GM21367 (cell line): Measurements from ENCODE around the gene ARHGEF39.
A peak's percentile ranks its signal among the peaks of the same experiment; 100 is the strongest.
"Not testable (repeated sequence)": the region's sequence is repeated elsewhere in the genome, so short reads cannot be mapped to it uniquely, and the experiment has no call there.

Source experiments
- ATAC-seq: cut with Tn5 transposase; IDR thresholded peaks from one replicate; pipeline ENCODE4 v1.9.1; 2021; ENCODE audit not compliant: unreplicated experiment

The ARHGEF39 gene

DNA sequence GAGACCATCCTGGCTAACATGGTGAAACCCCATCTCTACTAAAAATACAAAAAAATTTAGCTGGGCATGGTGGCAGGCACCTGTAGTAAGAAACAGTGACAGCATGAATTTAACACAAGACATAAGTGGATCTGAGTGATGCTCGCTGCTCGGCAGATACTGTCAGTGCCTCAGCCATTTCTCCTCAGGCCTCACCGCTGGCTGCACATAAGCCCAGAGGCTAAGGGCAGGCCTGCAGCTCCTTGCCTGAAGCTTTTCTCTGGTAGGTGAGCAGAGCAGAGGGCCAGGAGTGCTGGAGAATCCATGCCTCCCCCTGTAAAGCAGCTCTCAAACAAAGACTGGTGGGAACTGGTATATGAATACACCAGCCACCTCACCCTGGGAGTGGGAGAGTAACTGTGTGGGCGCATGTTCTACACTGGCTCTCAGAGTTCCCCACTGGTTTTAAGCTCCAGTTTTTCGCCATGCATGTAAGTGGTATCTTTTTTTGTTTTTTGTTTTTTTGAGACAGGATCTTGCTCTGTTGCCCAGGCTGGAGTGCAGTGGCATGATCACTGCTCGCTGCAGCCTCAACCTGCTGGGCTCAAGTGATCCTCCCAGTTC, 36.5 kb downstream of the ARHGEF39 start:
- ATAC-seq = no peak

GRCh38 chr9:35627575-35627974, 37.4 kb downstream of the ARHGEF39 start:
- ATAC-seq = no peak

DNA sequence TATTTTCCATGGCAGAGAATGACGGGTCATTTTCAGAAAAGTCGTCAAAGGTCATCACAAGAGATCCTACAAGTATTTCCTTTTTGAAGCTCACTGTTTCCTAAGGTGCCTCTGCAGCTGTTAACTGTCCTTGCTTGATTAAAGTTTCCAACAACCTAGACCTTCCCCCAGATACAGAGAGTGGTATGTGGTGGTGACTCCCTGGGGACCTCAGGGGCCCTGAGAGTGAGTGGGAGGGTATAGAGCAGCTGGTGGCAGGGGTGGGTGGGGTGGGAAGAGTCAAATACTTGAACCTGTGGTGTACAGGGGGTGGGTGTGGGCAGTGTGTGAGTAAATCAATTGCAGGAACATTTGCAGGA, 45.2 kb downstream of the ARHGEF39 start:
- ATAC-seq = peak; percentile 43

- peak; percentile 35 for ATAC-seq
Measured at GRCh38 chr9:35618854-35619799, 45.9 kb downstream of the ARHGEF39 start.

DNA sequence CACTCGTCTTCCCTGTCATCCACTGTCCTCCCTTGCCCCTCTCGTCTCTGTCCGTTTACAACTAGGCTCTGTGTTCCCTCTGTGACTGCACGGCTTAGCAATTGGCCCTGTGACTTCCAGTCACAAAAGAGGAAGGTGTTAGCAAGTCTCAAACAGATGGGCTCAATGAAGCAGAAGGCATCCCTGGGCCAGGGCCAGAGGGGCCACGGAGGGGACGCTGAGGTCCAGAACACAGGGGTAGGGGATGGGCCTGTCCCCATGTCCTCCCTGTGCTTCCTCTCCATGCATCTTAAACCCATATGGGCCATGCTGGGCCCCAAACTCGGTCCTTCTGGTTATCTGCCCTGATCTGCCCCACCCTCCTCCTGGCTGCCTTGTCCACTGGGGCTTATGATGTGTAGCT, 46.7 kb downstream of the ARHGEF39 start, which contains the start of gene CD72:
CD72 (minus strand) TSS at position 89 of the 403 bp plus-strand sequence. CDS start 110 bp downstream, outside the sequence.
- no peak for ATAC-seq

- ATAC-seq = no peak
Measured at GRCh38 chr9:35617548-35617947, 47.4 kb downstream of the ARHGEF39 start.

DNA sequence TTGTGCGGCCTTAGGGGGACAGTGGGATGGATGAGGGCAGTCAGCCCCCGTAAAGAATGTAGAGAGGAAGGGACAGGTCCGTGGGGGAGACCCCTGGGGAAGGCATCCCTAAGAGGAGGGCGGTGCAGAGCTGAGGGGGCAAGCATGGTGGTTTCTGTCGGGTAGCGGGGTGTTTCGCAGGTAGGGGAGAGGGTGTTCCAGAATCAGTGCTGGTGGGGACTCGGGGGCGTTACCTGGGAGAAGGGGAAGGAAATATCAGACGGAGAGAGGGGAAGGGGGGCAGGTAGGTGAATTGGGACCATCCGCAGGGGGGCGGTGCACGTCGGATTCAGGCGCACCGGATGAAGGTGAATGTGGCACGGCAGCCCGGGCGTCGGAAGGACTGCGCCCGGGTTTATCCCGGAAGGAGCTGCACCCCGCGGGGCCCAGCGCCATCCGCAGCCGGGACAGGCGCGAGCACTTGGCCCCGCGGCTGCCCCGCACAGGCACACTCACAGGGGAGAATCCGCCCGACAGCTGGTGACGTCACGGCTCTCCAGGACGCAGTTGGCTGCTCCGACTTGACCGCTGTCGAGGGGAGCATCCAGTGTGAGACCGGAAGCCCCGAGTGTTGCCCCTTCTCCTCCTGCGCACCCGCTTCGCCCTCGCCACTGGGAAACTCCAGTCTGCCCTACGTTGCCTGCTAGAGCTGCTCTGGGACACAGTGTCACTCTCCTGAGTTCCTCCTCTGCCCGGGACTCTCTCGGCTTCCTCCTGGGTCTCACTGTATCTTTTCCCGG, 48.1 kb downstream of the ARHGEF39 start:
- no peak for ATAC-seq

- no peak for ATAC-seq
Measured at GRCh38 chr9:35615981-35616680, 48.9 kb downstream of the ARHGEF39 start.

- ATAC-seq = no peak
Measured at GRCh38 chr9:35612843-35613242, 52.2 kb downstream of the ARHGEF39 start.

DNA sequence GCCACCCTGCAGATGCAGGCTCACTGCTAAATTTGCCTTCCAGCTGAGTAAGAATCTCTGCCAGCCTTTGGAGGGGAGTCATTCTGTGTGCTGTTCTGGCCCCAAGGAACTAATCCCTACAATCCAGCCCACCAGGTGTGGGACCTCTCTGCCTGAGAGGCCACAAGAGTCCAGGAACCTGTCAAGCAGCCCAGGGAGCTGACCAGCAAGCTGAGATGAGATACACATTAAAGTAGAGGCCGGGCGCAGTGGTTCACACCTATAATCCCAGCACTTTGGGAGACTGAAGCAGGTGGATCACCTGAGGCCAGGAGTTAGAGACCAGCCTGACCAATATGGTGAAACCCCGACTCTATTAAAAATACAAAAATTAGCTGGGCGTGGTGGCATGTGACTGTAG, 52.9 kb downstream of the ARHGEF39 start:
- not testable (repeated sequence) for ATAC-seq

DNA sequence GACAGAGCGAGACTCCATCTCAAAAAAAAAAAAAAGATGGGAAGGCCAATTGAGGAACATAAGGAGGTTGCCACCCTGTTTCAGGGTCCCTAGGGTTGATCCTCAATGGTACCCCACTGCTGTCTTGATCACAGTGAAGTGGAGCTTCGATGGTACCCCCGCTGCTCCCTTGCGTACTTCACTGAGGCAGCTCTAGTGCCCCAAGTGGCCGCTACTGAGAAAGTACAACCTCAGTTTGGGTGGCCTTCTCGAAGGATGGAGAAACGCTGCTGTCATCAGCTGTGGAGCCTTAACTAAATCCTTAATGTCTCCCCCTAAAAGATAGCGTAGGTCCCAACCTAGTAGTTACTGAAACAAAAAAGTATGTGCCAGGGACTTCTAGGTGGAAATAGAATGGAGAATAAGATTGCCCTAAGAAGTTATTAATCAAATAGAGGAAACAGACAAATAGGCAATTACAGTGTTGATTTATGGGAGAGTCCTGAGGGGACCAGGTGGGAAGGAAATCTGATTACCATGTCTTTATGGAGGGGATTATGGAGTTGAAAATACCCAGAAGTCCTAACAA, 53.7 kb downstream of the ARHGEF39 start:
- no peak for ATAC-seq

GRCh38 chr9:35609820-35610163, 55.2 kb downstream of the ARHGEF39 start:
- ATAC-seq = no peak
